Pericardium fibroblast (primary cell): ENCODE data around the gene PCDHB7. TPM values are rescaled to one million over a fixed set of nuclear protein-coding genes. Genes with fewer than 3 reads are reported as not detected.

Experiments used
- total RNA-seq: library from RNA; depleted of rRNA; stranded (reverse); fragments of >200 nt; gene quantifications from 2 replicates; pipeline ENCODE4 v1.2.3, GENCODE V29; 2015

PCDHB7 gene
- total RNA-seq = 0.23 and 0.34 TPM in 2 replicates

DNA sequence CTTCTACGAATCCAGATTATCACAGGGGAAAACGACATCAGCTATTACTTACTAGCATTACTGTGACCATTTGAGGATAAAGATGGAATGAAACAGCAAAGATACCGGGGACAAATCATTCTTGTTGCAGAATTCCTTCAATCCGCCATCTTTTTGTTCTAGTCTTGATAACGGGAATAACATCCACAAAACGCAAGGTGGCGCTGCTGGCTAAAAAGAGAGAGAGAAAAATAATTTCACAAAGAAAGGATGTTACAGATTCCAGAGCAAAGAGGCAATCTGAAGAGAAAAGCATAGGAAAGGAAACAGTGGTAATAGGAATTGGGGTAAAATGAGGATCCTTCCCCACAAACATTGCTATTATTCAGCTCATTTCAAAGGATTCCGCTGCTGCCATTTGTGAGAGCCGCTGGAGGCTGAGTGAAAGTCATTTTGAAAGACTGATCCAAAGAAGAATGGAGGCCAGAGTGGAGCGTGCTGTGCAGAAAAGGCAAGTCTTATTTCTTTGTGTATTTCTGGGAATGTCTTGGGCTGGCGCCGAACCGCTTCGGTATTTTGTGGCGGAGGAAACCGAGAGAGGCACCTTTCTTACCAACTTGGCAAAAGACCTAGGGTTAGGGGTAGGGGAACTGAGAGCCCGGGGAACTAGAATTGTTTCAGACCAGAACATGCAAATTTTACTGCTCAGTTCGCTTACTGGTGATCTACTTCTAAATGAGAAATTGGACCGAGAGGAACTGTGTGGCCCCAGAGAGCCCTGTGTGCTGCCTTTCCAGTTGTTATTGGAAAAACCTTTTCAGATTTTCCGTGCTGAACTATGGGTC lies at the start of gene PCDHB7:
TSS of gene PCDHB7 (plus strand) at position 264 of the 824 bp plus-strand sequence. CDS start at position 456, 192 bp downstream.

DNA sequence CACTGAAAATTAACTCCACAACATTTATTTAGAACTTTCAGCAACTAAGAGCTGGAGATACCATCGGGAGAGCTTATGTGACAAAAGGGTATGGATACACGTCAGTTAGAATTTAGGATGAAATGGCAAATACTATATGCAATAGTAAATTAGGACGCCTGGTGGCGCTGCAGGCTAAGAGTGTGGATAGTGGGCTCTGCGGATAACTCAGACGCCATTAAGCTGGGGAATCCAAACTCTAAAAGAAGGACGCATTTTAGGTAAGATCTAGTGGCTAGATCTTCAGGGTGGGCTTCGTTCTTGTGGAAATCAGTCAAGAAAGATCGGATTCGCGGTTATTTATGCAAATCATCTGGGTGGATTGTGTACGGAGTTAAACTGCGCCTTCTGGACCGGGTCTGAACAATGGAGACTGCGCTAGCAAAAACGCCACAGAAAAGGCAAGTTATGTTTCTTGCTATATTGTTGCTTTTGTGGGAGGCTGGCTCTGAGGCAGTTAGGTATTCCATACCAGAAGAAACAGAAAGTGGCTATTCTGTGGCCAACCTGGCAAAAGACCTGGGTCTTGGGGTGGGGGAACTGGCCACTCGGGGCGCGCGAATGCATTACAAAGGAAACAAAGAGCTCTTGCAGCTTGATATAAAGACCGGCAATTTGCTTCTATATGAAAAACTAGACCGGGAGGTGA lies 37.3 kb upstream of the PCDHB7 start, which contains the start of gene PCDHB5:
TSS of gene PCDHB5 (plus strand) at position 177 of the 688 bp plus-strand sequence. CDS start at position 406, 229 bp downstream.

GRCh38 chr5:141149812-141150211 lies 22.6 kb upstream of the PCDHB7 start, which contains the start of gene PCDHB6:
PCDHB6 (plus strand) TSS chr5:141150057; CDS start chr5:141150258, 201 bp downstream.

DNA sequence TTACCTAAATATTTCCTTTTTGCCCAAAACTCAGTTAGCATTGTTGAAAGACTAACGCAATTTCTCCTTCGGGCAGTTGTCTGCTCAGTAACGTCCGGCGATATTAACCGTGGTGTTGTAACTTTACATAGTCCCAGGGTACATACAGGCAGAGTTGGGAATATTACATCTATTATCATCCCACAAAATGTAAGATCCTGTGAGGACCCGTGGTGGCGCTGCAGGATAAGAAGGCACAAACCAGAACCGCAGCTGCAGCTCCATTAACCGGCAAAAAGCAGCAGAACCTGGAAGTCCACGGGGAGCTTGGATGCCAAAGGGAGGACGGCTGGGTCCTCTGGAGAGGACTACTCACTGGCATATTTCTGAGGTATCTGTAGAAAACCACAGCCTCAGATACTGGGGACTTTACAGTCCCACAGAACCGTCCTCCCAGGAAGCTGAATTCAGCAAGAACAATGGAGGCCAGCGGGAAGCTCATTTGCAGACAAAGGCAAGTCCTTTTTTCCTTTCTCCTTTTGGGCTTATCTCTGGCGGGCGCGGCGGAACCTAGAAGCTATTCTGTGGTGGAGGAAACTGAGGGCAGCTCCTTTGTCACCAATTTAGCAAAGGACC lies 5.2 kb downstream of the PCDHB7 start, which contains the start of gene PCDHB8:
TSS of gene PCDHB8 (plus strand) at position 214 of the 615 bp plus-strand sequence. CDS start at position 459, 245 bp downstream.

DNA sequence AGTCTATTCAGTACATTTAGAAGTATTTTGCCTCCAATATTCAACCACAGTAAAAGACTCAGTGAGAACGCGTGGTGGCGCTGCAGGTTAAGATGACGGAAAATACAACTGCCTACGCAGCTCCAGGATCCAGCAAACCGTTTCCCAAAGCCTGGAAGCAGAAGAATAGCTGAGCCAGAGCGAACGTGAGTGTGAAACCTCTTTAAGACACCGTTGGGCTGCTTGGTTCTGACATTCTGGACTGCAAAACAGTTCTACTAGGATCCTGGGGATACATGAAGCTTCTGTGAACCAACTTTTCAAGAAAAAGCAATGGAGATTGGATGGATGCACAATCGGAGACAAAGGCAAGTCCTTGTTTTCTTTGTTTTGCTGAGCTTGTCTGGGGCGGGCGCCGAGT lies 9.8 kb downstream of the PCDHB7 start, which contains the start of gene PCDHB16:
TSS of gene PCDHB16 (plus strand) at position 140 of the 400 bp plus-strand sequence. CDS start at position 313, 173 bp downstream.

DNA sequence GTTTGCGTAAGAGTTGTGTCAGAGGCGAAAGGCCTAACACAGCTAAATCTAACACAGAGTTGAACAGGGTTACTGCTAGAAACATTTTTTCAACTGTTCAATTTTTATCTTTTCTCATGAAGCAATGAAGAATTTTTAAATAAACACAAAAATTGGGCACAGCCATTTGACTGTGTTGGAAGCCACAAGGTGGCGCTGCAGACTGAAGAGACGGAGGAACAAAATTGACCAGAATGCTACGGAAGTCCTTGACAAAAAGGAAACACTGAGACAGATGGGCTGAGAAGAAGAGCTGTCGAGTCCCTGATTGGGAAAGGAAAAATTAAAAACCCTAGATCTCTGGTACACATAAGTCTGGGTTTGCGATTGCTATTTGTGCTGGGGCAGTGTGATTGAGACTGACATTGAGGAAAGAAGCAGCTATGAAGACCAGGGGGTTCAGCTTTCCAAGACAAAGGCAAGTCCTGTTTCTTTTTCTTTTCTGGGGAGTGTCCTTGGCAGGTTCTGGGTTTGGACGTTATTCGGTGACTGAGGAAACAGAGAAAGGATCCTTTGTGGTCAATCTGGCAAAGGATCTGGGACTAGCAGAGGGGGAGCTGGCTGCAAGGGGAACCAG lies 14.6 kb downstream of the PCDHB7 start, which contains the start of gene PCDHB9:
TSS of gene PCDHB9 (plus strand) at position 265 of the 616 bp plus-strand sequence. CDS start at position 423, 158 bp downstream.

DNA sequence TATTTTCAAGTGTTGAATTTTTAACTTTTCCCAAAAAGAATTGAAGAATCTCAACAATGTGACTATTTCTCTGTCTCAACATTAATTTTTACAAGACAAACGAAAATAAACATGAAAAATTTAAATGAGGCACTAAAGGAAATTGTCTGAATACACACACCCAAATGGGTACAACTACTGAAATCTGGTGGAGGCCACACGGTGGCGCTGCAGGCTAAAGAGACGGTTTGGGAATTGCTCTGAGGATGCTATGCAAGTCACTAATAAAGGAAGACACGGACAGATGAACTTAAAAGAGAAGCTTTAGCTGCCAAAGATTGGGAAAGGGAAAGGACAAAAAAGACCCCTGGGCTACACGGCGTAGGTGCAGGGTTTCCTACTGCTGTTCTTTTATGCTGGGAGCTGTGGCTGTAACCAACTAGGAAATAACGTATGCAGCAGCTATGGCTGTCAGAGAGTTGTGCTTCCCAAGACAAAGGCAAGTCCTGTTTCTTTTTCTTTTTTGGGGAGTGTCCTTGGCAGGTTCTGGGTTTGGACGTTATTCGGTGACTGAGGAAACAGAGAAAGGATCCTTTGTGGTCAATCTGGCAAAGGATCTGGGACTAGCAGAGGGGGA lies 19.8 kb downstream of the PCDHB7 start, which contains the start of gene PCDHB10:
TSS of gene PCDHB10 (plus strand) at position 244 of the 616 bp plus-strand sequence. CDS start at position 444, 200 bp downstream.

GRCh38 chr5:141199359-141200235 lies 27.2 kb downstream of the PCDHB7 start, which contains the start of gene PCDHB11:
PCDHB11 (plus strand) TSS chr5:141199627; CDS start chr5:141199775, 148 bp downstream.

DNA sequence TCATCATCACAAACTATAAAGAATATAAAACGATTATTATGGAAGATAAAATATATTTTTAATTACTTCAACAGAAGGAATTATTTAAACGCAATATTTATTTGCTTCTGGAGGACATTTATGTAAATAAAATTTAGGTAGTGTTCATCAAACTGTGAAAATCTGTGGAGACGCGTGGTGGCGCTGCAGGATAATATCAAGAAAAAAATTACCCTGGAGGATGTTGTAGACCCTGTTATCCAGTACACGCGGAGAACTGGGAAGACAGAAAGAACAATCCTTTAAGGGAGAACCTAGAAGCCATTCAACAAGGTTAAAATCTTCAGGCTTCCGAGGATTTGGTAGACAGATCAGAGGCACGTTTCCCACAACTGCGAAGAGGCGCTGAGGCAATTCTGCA lies 36.0 kb downstream of the PCDHB7 start, which contains the start of gene PCDHB12:
TSS of gene PCDHB12 (plus strand) at position 242 of the 400 bp plus-strand sequence. CDS start 189 bp downstream, outside the sequence.

DNA sequence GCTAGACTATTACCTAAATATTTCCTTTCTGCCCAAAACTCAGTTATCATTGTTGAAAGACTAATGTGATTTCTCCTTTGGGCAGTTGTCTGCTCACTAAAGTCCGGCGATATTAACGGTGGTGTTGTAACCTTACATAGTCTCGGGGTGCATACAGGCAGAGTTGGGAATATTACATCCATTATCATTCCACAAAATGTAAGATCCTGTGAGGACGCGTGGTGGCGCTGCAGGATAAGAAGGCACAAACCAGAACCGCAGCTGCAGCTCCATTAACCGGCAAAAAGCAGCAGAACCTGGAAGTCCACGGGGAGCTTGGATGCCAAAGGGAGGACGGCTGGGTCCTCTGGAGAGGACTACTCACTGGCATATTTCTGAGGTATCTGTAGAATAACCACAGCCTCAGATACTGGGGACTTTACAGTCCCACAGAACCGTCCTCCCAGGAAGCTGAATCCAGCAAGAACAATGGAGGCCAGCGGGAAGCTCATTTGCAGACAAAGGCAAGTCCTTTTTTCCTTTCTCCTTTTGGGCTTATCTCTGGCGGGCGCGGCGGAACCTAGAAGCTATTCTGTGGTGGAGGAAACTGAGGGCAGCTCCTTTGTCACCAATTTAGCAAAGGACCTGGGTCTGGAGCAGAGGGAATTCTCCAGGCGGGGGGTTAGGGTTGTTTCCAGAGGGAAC lies 41.4 kb downstream of the PCDHB7 start, which contains the start of gene PCDHB13:
TSS of gene PCDHB13 (plus strand) at position 264 of the 684 bp plus-strand sequence. CDS start at position 469, 205 bp downstream.

GRCh38 chr5:141223112-141223783 lies 50.8 kb downstream of the PCDHB7 start, which contains the start of gene PCDHB14:
PCDHB14 (plus strand) TSS chr5:141223343; CDS start chr5:141223506, 163 bp downstream.

Other genes starting within 250 kb of the PCDHB7 start
- gene PCDHAC1, start 246.3 kb upstream of the PCDHB7 start, total RNA-seq = under 0.01 and 0.34 TPM in 2 replicates
- gene PCDHAC2, start 206.2 kb upstream of the PCDHB7 start, total RNA-seq = 0.60 and 2.6 TPM in 2 replicates
- gene PCDHB1, start 121.3 kb upstream of the PCDHB7 start, total RNA-seq = not detected in 2 replicates
- gene PCDHB2, start 78.0 kb upstream of the PCDHB7 start, total RNA-seq = 0.09 and 0.93 TPM in 2 replicates
- 0.23 TPM in 1 of 2 replicates, not detected in the other for gene PCDHB3, start 72.2 kb upstream of the PCDHB7 start, total RNA-seq
- 0.35 and 0.94 TPM in 2 replicates for gene PCDHB4, start 50.8 kb upstream of the PCDHB7 start, total RNA-seq
- 0.34 and 2.2 TPM in 2 replicates for gene PCDHB5, start 37.4 kb upstream of the PCDHB7 start, total RNA-seq
- 0.12 TPM in 1 of 2 replicates, not detected in the other for gene PCDHB6, start 22.6 kb upstream of the PCDHB7 start, total RNA-seq
- gene PCDHB8, start 5.1 kb downstream of the PCDHB7 start, total RNA-seq = not detected in 2 replicates
- under 0.01 and 1.1 TPM in 2 replicates for gene PCDHB16, start 9.7 kb downstream of the PCDHB7 start, total RNA-seq
- gene PCDHB9, start 14.5 kb downstream of the PCDHB7 start, total RNA-seq = 0.23 and 0.43 TPM in 2 replicates
- gene PCDHB10, start 19.7 kb downstream of the PCDHB7 start, total RNA-seq = 0.12 and 0.17 TPM in 2 replicates
- 0.12 TPM in 1 of 2 replicates, not detected in the other for gene PCDHB11, start 27.0 kb downstream of the PCDHB7 start, total RNA-seq
- under 0.01 and 0.26 TPM in 2 replicates for gene PCDHB12, start 36.1 kb downstream of the PCDHB7 start, total RNA-seq
- 0.35 and 0.43 TPM in 2 replicates for gene PCDHB13, start 41.3 kb downstream of the PCDHB7 start, total RNA-seq
- gene PCDHB14, start 50.7 kb downstream of the PCDHB7 start, total RNA-seq = 0.70 TPM in 1 of 2 replicates, not detected in the other
- gene PCDHB15, start 72.8 kb downstream of the PCDHB7 start, total RNA-seq = under 0.01 and 0.12 TPM in 2 replicates
- not detected in 2 replicates for gene SLC25A2, start 131.4 kb downstream of the PCDHB7 start, total RNA-seq
- gene TAF7, start 148.1 kb downstream of the PCDHB7 start, total RNA-seq = 34.3 and 45.5 TPM in 2 replicates
- gene PCDHGA1, start 157.9 kb downstream of the PCDHB7 start, total RNA-seq = 0.35 and 0.85 TPM in 2 replicates
- gene PCDHGA2, start 166.1 kb downstream of the PCDHB7 start, total RNA-seq = 2.2 and 3.5 TPM in 2 replicates
- gene PCDHGA3, start 171.2 kb downstream of the PCDHB7 start, total RNA-seq = 1.8 and 4.4 TPM in 2 replicates
- gene PCDHGB1, start 177.5 kb downstream of the PCDHB7 start, total RNA-seq = 0.82 and 0.94 TPM in 2 replicates
- gene PCDHGA4, start 182.4 kb downstream of the PCDHB7 start, total RNA-seq = 2.8 and 3.9 TPM in 2 replicates
- 0.77 and 3.3 TPM in 2 replicates for gene PCDHGB2, start 187.3 kb downstream of the PCDHB7 start, total RNA-seq
- 0.68 and 2.1 TPM in 2 replicates for gene PCDHGA5, start 191.5 kb downstream of the PCDHB7 start, total RNA-seq
- gene PCDHGB3, start 197.6 kb downstream of the PCDHB7 start, total RNA-seq = 0.58 and 1.8 TPM in 2 replicates
- 3.7 and 4.3 TPM in 2 replicates for gene PCDHGA6, start 201.2 kb downstream of the PCDHB7 start, total RNA-seq
- gene PCDHGA7, start 210.1 kb downstream of the PCDHB7 start, total RNA-seq = 4.4 and 5.1 TPM in 2 replicates
- gene PCDHGB4, start 215.1 kb downstream of the PCDHB7 start, total RNA-seq = 11.6 and 12.8 TPM in 2 replicates
- 0.70 and 1.4 TPM in 2 replicates for gene PCDHGA8, start 220.0 kb downstream of the PCDHB7 start, total RNA-seq
- 19.2 and 23.3 TPM in 2 replicates for gene PCDHGB5, start 225.3 kb downstream of the PCDHB7 start, total RNA-seq
- 1.4 and 2.5 TPM in 2 replicates for gene PCDHGA9, start 230.1 kb downstream of the PCDHB7 start, total RNA-seq
- gene PCDHGB6, start 235.4 kb downstream of the PCDHB7 start, total RNA-seq = 0.93 and 1.4 TPM in 2 replicates
- gene PCDHGA10, start 240.3 kb downstream of the PCDHB7 start, total RNA-seq = 6.9 and 8.6 TPM in 2 replicates
- 8.3 and 12.5 TPM in 2 replicates for gene PCDHGB7, start 245.0 kb downstream of the PCDHB7 start, total RNA-seq
- 11.7 and 12.9 TPM in 2 replicates for gene PCDHGA11, start 248.4 kb downstream of the PCDHB7 start, total RNA-seq